ENCODE data around the gene ZFPL1.

ZFPL1 gene

DNA sequence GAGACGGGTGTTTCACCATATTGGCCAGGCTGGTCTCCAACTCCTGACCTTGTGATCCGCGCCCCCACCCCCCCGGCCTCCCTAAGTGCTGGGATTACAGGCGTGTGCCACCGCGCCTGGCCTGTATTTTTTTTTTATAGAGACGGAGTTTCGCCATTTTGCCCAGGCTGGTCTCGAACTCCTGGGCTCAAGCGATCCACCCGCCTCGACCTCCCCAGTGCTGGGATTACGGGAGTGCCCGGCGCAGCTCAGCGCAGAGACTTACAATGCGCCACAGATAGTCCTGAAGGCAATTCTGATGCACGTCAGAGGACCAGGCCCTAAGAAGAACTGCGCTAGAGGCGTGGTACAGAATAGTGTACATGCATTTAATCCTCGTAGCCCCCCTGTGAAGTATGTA, 11.4 kb downstream of the ZFPL1 start:
- DNase-seq (ENCODE audit: low read depth): no peak

DNA sequence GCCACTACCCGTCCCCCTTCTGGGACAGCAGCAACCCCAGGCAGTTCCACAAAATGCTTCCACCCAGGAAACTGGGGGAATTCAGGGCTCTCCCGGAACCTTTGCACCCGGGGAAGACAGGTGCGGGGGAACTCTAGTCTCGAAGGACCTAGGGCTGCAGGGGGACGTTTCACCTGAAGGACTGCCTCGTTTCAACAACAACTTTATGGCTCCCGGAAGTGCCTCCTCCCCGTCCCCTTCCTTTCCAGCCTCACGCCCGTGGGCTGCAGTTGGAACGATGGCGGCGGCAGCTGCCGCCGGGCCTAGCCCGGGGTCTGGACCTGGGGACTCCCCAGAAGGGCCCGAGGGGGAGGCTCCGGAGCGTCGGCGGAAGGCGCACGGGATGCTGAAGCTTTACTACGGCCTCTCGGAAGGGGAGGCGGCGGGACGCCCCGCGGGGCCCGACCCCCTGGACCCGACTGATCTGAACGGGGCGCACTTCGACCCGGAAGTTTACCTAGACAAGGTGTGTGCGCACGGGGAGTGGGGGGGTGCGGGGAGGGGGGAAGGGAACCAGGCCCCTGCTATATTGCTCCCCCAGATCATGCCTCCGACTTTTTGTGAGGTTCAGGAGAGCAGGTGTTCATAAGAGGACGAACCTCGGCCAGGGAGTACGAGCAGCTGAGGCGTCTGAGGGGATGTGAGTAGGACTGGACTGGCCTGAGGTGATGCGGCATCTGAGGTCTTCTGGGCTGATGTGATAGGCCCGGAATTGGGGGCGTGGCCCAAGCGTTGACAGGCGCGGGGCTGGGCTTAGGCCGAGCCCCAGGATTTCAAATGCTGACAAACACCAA, 12.2 kb downstream of the ZFPL1 start, which contains the start of gene VPS51:
TSS of gene VPS51 (plus strand) at position 241 of the 833 bp plus-strand sequence. CDS start at position 278, 37 bp downstream.
- DNase-seq (ENCODE audit: low read depth): no peak

DNA sequence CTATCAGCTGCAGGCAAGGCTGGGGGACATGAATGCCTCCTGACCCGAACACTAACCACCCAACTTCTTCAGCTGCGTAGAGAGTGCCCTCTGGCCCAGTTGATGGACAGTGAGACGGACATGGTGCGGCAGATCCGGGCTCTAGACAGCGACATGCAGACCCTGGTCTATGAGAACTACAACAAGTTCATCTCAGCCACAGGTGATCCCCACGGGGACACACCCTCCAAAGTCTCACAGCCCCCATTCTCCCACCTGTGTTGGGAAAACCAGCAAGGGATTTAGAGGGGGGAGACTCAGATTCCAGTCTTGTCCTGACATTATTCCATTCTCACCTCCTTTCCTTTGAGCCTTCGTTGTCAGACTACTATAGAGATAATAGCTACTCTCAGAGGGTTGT, 12.9 kb downstream of the ZFPL1 start:
- DNase-seq (ENCODE audit: low read depth): no peak

DNA sequence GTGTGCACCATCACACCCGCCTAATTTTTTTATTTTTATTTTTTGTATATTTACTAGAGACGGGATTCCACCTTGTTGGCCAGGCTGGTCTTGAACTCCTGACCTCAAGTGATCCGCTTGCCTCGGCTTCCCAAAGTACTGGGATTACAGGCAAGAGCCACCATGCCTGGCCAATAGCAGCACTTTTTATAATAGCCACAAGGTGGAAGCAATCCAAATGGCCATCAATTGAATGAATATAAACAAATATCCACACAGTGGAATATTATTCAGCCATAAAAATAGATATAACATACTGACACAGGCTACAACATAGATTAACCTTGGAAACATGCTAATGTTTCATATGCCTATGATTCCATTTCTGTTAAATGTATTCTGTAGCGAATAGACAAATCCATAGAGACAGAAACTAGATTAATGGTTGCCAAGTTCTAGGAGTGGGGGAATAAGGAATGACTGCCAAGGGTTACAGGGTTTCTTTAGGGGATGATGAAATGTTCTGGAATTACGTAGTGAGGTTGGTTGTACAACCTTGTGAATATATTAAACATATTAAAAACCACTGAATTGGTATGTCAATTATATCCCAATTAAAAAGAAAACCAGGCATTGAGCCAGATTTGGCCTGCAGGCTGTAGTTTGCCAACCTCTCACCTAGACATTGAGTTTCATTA, 16.8 kb downstream of the ZFPL1 start:
- no peak for DNase-seq (ENCODE audit: low read depth)

DNA sequence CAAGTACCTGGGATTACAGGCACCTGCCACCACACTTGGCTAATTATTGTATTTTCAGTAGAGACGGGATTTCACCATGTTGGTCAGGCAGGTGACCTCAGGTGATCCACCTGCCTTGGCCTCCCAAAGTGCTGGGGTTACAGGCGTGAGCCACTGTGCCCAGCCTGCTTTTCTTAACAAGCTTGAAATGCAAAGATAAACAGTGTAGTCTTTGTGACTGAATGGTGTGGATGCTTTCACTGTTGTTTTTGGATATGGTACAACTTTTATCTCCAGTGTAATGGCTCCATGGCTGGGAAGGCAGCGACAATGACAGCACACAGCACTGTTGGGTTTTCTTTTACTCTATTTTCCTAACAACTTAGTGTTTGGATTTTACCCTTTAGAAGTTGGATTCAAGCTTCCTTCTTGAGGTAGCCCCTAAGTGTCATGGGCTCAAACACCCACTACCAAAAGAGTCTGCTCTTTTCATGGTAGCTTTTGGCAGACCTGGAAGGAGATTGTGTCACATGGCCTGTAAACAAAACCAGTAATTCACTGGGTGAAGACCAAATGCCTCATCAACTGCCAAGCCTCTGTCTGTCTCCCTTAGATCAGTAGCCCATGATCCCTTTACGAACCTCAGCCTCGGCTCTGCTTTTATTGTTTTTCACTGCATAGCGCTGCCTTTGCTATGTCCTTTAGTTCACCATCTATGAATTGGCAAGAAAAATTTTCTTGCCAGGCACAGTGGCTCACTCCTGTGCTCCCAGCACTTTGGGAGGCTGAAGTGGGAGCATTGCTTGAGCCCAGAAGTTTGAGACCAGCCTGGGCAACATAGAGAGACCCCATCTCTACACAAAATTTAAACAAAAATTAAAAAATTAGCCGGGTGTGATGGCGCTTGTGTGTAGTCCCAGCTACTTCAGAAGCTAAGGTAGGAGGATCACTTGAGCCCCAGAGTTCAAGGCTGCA, 18.4 kb downstream of the ZFPL1 start:
- DNase-seq (ENCODE audit: low read depth): no peak

DNA sequence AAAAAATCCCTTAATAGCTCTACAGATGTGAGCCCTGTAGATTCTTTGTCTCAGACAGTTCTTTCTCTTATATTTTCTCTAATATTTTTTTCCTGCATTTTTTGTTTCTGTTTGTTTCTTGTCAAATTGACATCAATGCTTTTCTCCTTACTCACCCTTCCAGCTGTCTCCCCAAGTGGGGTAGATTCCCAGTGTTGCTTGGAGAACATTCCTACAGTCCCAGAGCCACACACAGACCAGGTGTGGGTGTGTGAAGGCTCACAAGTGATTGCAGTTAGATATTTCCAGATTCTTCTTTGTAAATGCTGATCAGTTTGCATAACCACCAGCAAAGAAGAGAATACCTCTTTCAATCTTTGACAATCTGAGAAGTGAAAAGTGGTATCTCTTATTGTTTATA, 19.5 kb downstream of the ZFPL1 start:
- DNase-seq (ENCODE audit: low read depth): no peak

DNA sequence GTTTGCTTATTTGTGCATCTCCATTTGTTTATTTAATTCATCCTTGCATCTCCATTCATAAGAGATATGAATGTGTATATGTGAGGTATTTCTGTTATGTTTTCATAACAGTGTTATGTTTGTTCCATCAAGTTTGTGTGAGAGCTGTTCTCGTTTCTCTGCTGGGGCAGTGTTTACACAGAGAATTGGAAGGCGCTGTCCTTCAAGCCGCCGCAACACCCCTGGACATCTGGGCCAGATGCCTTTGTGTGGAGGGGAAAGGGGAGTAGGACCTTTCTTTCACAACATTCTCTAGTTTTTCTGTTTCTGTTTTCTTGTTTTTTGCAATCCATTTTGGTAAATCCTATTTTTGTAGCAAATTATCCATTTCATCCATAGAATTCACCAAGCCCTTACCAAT, 20.6 kb downstream of the ZFPL1 start:
- no peak for DNase-seq (ENCODE audit: low read depth)

DNA sequence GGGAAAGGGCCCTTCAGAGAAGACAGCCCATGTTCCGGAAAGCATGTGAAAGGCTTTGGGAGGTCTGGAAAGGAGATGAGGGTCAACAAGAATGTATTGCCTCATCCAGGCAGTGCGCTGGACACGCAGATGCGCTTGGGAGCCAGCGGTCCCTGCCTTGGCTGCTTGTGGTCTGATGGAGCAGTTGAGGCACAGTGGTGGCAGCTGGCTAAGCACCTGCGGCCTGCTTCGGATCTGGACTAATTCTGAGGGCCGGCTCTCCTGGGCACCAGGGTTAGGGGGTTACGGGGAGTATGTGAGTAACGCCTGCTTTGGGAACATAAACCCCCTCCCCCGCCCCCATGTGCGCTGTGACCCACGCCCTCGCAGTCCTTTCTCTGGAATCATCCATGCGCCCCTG, 23.1 kb downstream of the ZFPL1 start:
- DNase-seq (ENCODE audit: low read depth): no peak

DNA sequence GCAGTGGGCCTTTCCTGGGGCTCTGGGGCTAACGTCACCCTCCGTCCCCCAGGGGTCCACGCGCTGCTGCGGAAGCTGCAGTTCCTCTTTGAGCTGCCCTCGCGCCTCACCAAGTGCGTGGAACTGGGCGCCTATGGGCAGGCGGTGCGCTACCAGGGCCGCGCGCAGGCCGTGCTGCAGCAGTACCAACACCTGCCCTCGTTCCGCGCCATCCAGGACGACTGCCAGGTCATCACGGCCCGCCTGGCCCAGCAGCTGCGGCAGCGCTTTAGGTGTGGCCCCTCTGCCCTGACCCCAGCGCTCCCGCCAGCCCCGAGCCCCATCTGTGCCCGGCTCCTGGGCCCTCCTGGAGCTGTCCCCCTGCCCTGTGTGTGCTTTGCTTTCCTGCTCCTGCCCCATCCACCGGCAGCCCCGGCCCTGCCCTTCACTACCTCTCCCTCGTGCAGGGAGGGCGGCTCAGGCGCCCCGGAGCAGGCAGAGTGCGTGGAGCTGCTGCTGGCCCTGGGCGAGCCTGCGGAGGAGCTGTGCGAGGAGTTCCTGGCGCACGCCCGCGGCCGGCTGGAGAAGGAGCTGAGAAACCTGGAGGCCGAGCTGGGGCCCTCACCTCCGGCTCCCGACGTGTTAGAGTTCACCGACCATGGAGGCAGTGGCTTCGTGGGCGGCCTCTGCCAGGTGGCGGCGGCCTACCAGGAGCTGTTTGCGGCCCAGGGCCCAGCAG, 23.9 kb downstream of the ZFPL1 start:
- DNase-seq (ENCODE audit: low read depth): no peak

DNA sequence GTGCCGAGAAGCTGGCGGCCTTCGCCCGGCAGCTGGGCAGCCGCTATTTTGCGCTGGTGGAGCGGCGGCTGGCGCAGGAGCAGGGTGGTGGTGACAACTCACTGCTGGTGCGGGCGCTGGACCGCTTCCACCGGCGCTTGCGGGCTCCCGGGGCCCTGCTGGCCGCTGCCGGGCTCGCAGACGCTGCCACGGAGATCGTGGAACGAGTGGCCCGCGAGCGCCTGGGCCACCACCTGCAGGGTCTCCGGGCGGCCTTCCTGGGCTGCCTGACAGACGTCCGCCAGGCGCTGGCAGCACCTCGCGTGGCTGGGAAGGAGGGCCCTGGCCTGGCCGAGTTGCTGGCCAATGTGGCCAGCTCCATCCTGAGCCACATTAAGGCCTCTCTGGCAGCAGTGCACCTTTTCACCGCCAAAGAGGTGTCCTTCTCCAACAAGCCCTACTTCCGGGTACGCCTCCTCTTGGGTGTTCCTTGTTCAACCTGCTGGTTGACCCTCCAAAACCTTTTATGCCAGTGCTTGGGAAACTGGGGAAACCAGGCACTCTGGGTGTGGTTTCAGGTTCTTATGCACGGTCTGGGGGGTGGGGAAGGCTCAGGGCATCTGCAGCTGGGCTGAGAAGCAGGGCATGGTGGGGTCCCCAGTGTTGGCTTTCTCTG, 24.6 kb downstream of the ZFPL1 start:
- no peak for DNase-seq (ENCODE audit: low read depth)

DNA sequence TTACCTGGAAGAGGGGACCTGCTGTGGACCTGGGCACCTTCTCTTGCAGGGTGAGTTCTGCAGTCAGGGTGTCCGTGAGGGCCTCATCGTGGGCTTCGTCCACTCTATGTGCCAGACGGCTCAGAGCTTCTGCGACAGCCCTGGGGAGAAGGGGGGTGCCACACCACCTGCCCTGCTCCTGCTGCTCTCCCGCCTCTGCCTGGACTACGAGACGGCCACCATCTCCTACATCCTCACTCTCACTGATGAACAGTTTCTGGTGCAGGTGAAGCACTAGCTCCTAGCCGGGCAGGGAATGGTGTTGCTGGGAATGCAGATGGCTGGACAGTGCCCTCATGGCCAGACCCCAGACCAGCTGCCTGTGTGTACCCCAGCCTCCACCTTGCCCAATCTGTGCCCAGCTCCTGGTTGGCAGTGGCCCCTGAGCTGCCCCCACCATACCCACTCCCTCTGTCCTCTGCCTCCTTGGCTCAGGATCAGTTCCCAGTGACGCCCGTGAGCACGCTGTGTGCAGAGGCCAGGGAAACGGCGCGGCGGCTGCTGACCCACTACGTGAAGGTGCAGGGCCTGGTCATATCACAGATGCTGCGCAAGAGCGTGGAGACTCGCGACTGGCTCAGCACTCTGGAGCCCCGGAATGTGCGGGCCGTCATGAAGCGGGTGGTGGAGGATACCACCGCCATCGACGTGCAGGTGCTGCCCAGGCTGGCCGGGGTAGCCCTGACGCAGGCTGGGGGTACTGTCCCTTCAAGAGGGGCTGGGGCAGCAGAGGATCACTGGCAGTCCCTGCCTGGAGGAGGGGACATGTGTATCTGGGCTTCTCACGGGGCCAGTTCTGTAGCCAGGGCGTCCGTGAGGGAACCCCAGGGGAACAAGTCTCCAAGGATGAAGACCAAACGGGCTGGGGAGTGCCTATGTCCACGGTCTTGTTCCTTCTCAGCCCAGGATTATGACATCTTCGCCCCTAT, 25.5 kb downstream of the ZFPL1 start:
- no peak for DNase-seq (ENCODE audit: low read depth)

DNA sequence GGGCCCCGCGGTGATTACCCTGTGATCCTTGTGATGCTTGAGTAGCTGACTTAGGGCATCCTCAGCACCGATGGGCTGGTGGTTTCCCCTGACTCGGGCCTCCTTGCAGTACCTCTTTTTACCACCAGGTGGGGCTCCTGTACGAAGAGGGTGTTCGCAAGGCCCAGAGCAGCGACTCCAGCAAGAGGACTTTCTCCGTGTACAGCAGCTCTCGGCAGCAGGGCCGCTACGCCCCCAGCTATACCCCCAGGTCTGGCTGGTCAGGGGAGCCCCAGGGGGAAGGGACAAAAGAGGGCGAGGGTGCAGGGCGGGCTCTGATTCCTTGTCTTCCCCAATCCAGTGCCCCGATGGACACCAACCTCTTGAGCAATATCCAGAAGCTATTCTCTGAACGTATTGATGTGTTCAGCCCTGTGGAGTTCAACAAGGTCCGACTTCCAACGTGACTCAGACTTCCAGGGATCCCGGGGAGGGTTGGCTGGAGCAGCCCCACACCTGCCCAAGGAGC, 26.4 kb downstream of the ZFPL1 start:
- no peak for DNase-seq (ENCODE audit: low read depth)

DNA sequence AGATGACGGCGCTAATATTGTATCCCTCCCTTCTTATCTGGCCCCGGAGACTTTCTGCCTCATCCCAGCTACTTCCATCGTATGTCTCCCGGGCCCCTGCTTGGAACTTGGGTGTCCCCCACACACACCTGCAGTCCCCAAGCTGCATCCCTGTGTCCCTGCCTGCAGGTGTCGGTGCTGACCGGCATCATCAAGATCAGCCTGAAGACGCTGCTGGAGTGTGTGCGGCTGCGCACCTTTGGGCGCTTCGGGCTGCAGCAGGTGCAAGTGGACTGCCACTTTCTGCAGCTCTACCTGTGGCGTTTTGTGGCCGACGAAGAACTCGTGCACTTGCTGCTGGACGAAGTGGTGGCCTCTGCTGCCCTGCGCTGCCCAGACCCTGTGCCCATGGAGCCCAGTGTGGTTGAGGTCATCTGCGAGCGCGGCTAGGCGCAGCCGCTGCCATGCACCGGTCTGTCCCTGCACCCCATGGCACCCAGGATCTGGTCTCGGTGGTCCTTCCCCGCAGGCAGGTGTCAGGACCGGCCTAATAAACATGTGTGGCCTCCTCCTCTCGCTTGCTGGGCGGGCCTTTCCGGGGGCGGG, 27.2 kb downstream of the ZFPL1 start:
- DNase-seq (ENCODE audit: low read depth): no peak

DNA sequence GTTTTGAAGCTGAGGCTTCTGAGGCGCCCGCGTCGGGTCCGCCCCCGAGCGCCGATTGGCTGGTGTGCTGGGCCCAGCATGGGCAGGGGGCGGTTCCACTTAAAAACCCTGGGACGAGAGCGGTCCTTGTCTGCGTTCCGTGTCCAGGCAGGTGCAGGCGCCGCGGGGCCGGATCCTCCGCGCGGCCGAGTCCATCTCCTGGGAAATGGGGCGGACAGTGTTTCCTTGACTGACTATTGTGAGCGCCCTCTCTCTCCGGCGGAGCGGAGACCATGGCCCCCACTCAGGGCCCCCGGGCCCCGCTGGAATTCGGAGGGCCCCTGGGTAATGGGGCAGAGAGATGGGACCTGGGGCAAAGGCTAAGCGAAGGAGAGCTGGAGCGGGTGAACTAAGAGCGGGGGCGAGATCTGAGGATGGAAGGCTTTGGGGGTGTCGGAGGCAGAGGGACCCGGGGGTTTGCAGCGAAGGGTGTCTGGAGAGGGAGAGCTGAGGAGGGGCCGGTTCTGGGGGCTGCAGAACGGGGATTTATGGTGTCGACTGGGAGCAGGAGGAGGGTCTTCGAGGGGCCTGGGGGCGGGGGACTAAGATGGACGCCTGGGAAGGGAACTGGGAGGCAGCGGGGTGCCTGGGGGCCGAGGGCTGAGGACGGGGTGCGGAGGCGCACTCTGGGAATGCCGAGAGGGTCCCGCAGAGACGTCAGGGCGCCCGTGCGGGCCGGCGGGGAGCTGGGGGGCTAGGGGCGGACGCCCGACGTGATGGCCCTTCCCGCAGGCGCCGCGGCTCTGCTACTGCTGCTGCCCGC, 27.9 kb downstream of the ZFPL1 start, which contains the start of gene TM7SF2:
TSS of gene TM7SF2 (plus strand) at position 129 of the 802 bp plus-strand sequence. CDS start at position 273, 144 bp downstream.
- DNase-seq (ENCODE audit: low read depth): no peak

DNA sequence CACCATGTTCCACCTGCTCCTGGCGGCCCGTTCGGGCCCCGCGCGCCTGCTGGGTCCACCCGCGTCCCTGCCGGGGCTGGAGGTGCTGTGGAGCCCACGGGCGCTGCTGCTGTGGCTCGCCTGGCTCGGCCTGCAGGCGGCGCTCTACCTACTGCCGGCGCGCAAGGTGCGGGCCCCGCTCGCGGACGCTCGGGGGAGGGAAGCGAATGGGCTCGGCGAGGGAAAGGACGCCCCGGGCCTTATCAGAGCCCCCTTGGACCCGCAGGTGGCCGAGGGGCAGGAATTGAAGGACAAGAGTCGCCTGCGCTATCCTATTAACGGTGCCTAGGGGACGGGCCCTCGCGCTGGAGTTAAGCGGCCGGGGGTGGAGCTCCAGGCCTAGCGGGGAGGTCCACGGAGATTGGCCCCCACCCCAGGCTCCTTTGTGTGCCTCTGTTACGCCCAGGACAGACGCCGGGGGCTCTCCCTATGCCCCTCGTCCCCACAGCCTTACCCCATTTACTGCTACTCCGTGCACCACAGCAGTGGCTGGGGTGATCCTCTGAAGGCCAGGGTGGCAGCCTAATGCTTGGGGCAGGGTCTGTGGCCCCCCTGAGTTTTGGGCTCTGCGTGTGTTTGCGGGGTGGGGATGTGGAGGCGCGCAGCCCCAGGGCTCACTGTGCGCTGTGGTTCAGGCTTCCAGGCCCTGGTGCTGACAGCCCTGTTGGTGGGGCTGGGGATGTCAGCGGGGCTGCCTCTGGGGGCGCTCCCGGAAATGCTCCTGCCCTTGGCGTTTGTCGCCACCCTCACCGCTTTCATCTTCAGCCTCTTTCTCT, 28.7 kb downstream of the ZFPL1 start:
- no peak for DNase-seq (ENCODE audit: low read depth)

DNA sequence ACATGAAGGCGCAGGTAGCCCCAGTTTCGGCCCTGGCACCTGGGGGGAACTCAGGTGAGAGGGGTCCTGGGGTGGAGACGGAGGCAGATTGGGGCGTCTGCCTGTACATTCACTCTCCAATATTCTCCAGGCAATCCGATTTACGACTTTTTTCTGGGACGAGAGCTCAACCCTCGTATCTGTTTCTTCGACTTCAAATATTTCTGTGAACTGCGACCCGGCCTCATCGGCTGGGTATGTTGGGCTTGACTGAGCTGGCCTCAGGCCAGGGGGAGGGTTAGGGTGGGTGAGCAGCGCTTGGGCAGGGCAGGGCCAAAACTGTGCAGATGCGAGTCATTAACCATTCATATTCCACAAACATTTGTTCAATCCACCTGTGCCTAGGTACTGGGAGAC, 29.3 kb downstream of the ZFPL1 start:
- DNase-seq (ENCODE audit: low read depth): no peak

DNA sequence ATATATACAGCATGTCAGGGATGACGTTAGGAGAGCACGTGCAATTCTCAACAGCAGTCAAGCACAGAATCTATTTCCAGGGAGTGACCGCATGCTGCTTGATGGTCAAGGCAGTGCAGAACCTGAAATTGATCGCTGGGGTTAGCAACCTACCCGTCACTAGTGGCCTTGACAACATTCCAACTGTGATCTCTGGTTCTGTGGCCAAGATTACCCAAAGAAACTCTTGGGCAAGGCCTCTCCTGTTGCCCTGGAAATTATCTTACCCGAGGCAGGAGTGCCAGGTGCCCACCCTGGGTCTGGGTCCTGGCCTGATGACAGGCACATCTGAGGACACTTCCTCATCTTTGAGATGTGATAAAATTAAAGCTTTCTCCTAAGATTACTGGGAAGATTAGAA, 29.8 kb downstream of the ZFPL1 start:
- DNase-seq (ENCODE audit: low read depth): no peak

Data from GM04503 (cell line).